ENCODE data around the gene CCDC150. TPM values are rescaled to one million over a fixed set of nuclear protein-coding genes. Genes with fewer than 3 reads are reported as not detected.
"Not testable (repeated sequence)": the region's sequence is repeated elsewhere in the genome, so short reads cannot be mapped to it uniquely, and the experiment has no call there.

The CCDC150 gene
- polyA plus RNA-seq, 2 donors = 1.5 to 2.6 TPM

GRCh38 chr2:196696423-196697079 is 57.0 kb downstream of the CCDC150 start:
- H3K36me3 ChIP-seq (ENCODE audit: control insufficient read depth in 2 of 2, insufficient read depth in 2 of 2, low read length in 1 of 2) = no peaks in the 10 kb centered on the region
- 48 to 66% methylated on average over 3 of the region's 3 CpGs for WGBS, 2 donors
- no peaks in the 10 kb centered on the region for H3K27me3 ChIP-seq (ENCODE audit: control insufficient read depth in 1 of 2, insufficient read depth in 2 of 2, low read length in 2 of 2)
- H3K27ac ChIP-seq (ENCODE audit: low read depth in 2 of 2, low read length in 1 of 2) = no peak overlapping the region
- H3K9me3 ChIP-seq (ENCODE audit: control insufficient read depth in 2 of 2, insufficient read depth in 1 of 2, low read depth in 1 of 2, low read length in 1 of 2) = no peaks in the 10 kb centered on the region
- no peak overlapping the region for H3K4me3 ChIP-seq (ENCODE audit: low read depth in 1 of 2, low read length in 2 of 2)
- H3K4me1 ChIP-seq (ENCODE audit: control insufficient read depth in 2 of 2, insufficient read depth in 2 of 2, low read length in 1 of 2) = no peaks in the 10 kb centered on the region

GRCh38 chr2:196697825-196698224 is 58.3 kb downstream of the CCDC150 start:
- no peaks in the 10 kb centered on the region for H3K36me3 ChIP-seq (ENCODE audit: control insufficient read depth in 2 of 2, insufficient read depth in 2 of 2, low read length in 1 of 2)
- H3K9me3 ChIP-seq (ENCODE audit: control insufficient read depth in 2 of 2, insufficient read depth in 1 of 2, low read depth in 1 of 2, low read length in 1 of 2) = no peaks in the 10 kb centered on the region
- H3K4me1 ChIP-seq (ENCODE audit: control insufficient read depth in 2 of 2, insufficient read depth in 2 of 2, low read length in 1 of 2) = no peaks in the 10 kb centered on the region
- H3K27ac ChIP-seq (ENCODE audit: low read depth in 2 of 2, low read length in 1 of 2) = no peak overlapping the region
- H3K27me3 ChIP-seq (ENCODE audit: control insufficient read depth in 1 of 2, insufficient read depth in 2 of 2, low read length in 2 of 2) = no peaks in the 10 kb centered on the region
- no peak overlapping the region for H3K4me3 ChIP-seq (ENCODE audit: low read depth in 1 of 2, low read length in 2 of 2)

GRCh38 chr2:196702641-196703040 is 63.1 kb downstream of the CCDC150 start:
- H3K27me3 ChIP-seq (ENCODE audit: control insufficient read depth in 1 of 2, insufficient read depth in 2 of 2, low read length in 2 of 2) = no peaks in the 10 kb centered on the region
- H3K27ac ChIP-seq (ENCODE audit: low read depth in 2 of 2, low read length in 1 of 2) = no peak overlapping the region
- no peaks in the 10 kb centered on the region for H3K36me3 ChIP-seq (ENCODE audit: control insufficient read depth in 2 of 2, insufficient read depth in 2 of 2, low read length in 1 of 2)
- WGBS, 2 donors = 83 to 93% methylated on average over 2 of the region's 2 CpGs
- no peaks in the 10 kb centered on the region for H3K4me1 ChIP-seq (ENCODE audit: control insufficient read depth in 2 of 2, insufficient read depth in 2 of 2, low read length in 1 of 2)
- H3K4me3 ChIP-seq (ENCODE audit: low read depth in 1 of 2, low read length in 2 of 2) = no peak overlapping the region
- no peaks in the 10 kb centered on the region for H3K9me3 ChIP-seq (ENCODE audit: control insufficient read depth in 2 of 2, insufficient read depth in 1 of 2, low read depth in 1 of 2, low read length in 1 of 2)

GRCh38 chr2:196703695-196704094 is 64.2 kb downstream of the CCDC150 start:
- H3K27me3 ChIP-seq (ENCODE audit: control insufficient read depth in 1 of 2, insufficient read depth in 2 of 2, low read length in 2 of 2) = no peaks in the 10 kb centered on the region
- no peaks in the 10 kb centered on the region for H3K4me1 ChIP-seq (ENCODE audit: control insufficient read depth in 2 of 2, insufficient read depth in 2 of 2, low read length in 1 of 2)
- no peak overlapping the region for H3K27ac ChIP-seq (ENCODE audit: low read depth in 2 of 2, low read length in 1 of 2)
- H3K9me3 ChIP-seq (ENCODE audit: control insufficient read depth in 2 of 2, insufficient read depth in 1 of 2, low read depth in 1 of 2, low read length in 1 of 2) = no peaks in the 10 kb centered on the region
- H3K4me3 ChIP-seq (ENCODE audit: low read depth in 1 of 2, low read length in 2 of 2) = no peak overlapping the region
- H3K36me3 ChIP-seq (ENCODE audit: control insufficient read depth in 2 of 2, insufficient read depth in 2 of 2, low read length in 1 of 2) = no peaks in the 10 kb centered on the region

- not testable (repeated sequence) for H3K36me3 ChIP-seq (ENCODE audit: control insufficient read depth in 2 of 2, insufficient read depth in 2 of 2, low read length in 1 of 2); H3K4me1 ChIP-seq (ENCODE audit: control insufficient read depth in 2 of 2, insufficient read depth in 2 of 2, low read length in 1 of 2)
- WGBS, 2 donors = 96 to 97% methylated on average over 10 of the region's 10 CpGs
Observed at GRCh38 chr2:196710056-196710455, 70.5 kb downstream of the CCDC150 start.

GRCh38 chr2:196711625-196712024 is 72.1 kb downstream of the CCDC150 start:
- no peaks in the 10 kb centered on the region for H3K36me3 ChIP-seq (ENCODE audit: control insufficient read depth in 2 of 2, insufficient read depth in 2 of 2, low read length in 1 of 2)
- no peaks in the 10 kb centered on the region for H3K27me3 ChIP-seq (ENCODE audit: control insufficient read depth in 1 of 2, insufficient read depth in 2 of 2, low read length in 2 of 2)
- H3K27ac ChIP-seq (ENCODE audit: low read depth in 2 of 2, low read length in 1 of 2) = no peak overlapping the region
- H3K9me3 ChIP-seq (ENCODE audit: control insufficient read depth in 2 of 2, insufficient read depth in 1 of 2, low read depth in 1 of 2, low read length in 1 of 2) = peaks cover 0 to 5% of the 10 kb centered on the region in 2 donors
- no peak overlapping the region for H3K4me3 ChIP-seq (ENCODE audit: low read depth in 1 of 2, low read length in 2 of 2)
- H3K4me1 ChIP-seq (ENCODE audit: control insufficient read depth in 2 of 2, insufficient read depth in 2 of 2, low read length in 1 of 2) = no peaks in the 10 kb centered on the region

More at GRCh38 chr2:196710056-196710455, 70.5 kb downstream of the CCDC150 start:
- H3K9me3 ChIP-seq (ENCODE audit: control insufficient read depth in 2 of 2, insufficient read depth in 1 of 2, low read depth in 1 of 2, low read length in 1 of 2); H3K27me3 ChIP-seq (ENCODE audit: control insufficient read depth in 1 of 2, insufficient read depth in 2 of 2, low read length in 2 of 2); H3K4me3 ChIP-seq (ENCODE audit: low read depth in 1 of 2, low read length in 2 of 2); H3K27ac ChIP-seq (ENCODE audit: low read depth in 2 of 2, low read length in 1 of 2): not testable (repeated sequence)

GRCh38 chr2:196712867-196713266 is 73.4 kb downstream of the CCDC150 start:
- Histone ChIP-seq H3K4me3 (ENCODE audit: low read depth in 1 of 2, low read length in 2 of 2) (no peak overlapping the region), H3K27me3 (ENCODE audit: control insufficient read depth in 1 of 2, insufficient read depth in 2 of 2, low read length in 2 of 2) (no peaks in the 10 kb centered on the region), H3K36me3 (ENCODE audit: control insufficient read depth in 2 of 2, insufficient read depth in 2 of 2, low read length in 1 of 2) (no peaks in the 10 kb centered on the region), H3K9me3 (ENCODE audit: control insufficient read depth in 2 of 2, insufficient read depth in 1 of 2, low read depth in 1 of 2, low read length in 1 of 2) (peaks cover 0 to 5% of the 10 kb centered on the region in 2 donors), H3K4me1 (ENCODE audit: control insufficient read depth in 2 of 2, insufficient read depth in 2 of 2, low read length in 1 of 2) (no peaks in the 10 kb centered on the region), H3K27ac (ENCODE audit: low read depth in 2 of 2, low read length in 1 of 2) (no peak overlapping the region)
- WGBS, 2 donors = 94 to 97% methylated on average over 2 of the region's 2 CpGs

GRCh38 chr2:196718419-196719109 is 79.0 kb downstream of the CCDC150 start:
- WGBS, 2 donors = 80 to 84% methylated on average over 6 of the region's 6 CpGs
- no peaks in the 10 kb centered on the region for H3K27me3 ChIP-seq (ENCODE audit: control insufficient read depth in 1 of 2, insufficient read depth in 2 of 2, low read length in 2 of 2)
- H3K4me3 ChIP-seq (ENCODE audit: low read depth in 1 of 2, low read length in 2 of 2) = no peak overlapping the region
- H3K4me1 ChIP-seq (ENCODE audit: control insufficient read depth in 2 of 2, insufficient read depth in 2 of 2, low read length in 1 of 2) = no peaks in the 10 kb centered on the region
- no peaks in the 10 kb centered on the region for H3K9me3 ChIP-seq (ENCODE audit: control insufficient read depth in 2 of 2, insufficient read depth in 1 of 2, low read depth in 1 of 2, low read length in 1 of 2)
- H3K36me3 ChIP-seq (ENCODE audit: control insufficient read depth in 2 of 2, insufficient read depth in 2 of 2, low read length in 1 of 2) = no peaks in the 10 kb centered on the region
- H3K27ac ChIP-seq (ENCODE audit: low read depth in 2 of 2, low read length in 1 of 2) = no peak overlapping the region

GRCh38 chr2:196719110-196719872 is 79.8 kb downstream of the CCDC150 start:
- Histone ChIP-seq H3K4me1 (ENCODE audit: control insufficient read depth in 2 of 2, insufficient read depth in 2 of 2, low read length in 1 of 2) (no peaks in the 10 kb centered on the region), H3K27me3 (ENCODE audit: control insufficient read depth in 1 of 2, insufficient read depth in 2 of 2, low read length in 2 of 2) (no peaks in the 10 kb centered on the region), H3K4me3 (ENCODE audit: low read depth in 1 of 2, low read length in 2 of 2) (no peak overlapping the region), H3K9me3 (ENCODE audit: control insufficient read depth in 2 of 2, insufficient read depth in 1 of 2, low read depth in 1 of 2, low read length in 1 of 2) (no peaks in the 10 kb centered on the region), H3K27ac (ENCODE audit: low read depth in 2 of 2, low read length in 1 of 2) (no peak overlapping the region), H3K36me3 (ENCODE audit: control insufficient read depth in 2 of 2, insufficient read depth in 2 of 2, low read length in 1 of 2) (no peaks in the 10 kb centered on the region)
- 54 to 71% methylated on average over 6 of the region's 6 CpGs for WGBS, 2 donors
